Measurements from ENCODE around the gene ISCA2.

ISCA2 gene

GRCh38 chr14:74524812-74525135, 31.2 kb downstream of the ISCA2 start:
- no peak for TF ChIP-seq REST (IDR thresholded peaks at IDR 0.05; ENCODE audit: insufficient replicate concordance, low read depth)
- TF ChIP-seq SPI1 (IDR thresholded peaks at IDR 0.05; ENCODE audit: borderline replicate concordance, low read depth), result no peak
- TF ChIP-seq GABPA (IDR thresholded peaks at IDR 0.05; ENCODE audit: low read depth), result no peak
- no peak for TF ChIP-seq POLR2AphosphoS5 (IDR thresholded peaks at IDR 0.05; ENCODE audit: low read depth)
- TF ChIP-seq, protein P1, sequence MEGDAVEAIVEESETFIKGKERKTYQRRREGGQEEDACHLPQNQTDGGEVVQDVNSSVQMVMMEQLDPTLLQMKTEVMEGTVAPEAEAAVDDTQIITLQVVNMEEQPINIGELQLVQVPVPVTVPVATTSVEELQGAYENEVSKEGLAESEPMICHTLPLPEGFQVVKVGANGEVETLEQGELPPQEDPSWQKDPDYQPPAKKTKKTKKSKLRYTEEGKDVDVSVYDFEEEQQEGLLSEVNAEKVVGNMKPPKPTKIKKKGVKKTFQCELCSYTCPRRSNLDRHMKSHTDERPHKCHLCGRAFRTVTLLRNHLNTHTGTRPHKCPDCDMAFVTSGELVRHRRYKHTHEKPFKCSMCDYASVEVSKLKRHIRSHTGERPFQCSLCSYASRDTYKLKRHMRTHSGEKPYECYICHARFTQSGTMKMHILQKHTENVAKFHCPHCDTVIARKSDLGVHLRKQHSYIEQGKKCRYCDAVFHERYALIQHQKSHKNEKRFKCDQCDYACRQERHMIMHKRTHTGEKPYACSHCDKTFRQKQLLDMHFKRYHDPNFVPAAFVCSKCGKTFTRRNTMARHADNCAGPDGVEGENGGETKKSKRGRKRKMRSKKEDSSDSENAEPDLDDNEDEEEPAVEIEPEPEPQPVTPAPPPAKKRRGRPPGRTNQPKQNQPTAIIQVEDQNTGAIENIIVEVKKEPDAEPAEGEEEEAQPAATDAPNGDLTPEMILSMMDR (IDR thresholded peaks at IDR 0.05; ENCODE audit: insufficient read depth, low read length), result no peak
- Histone ChIP-seq H3K4me3 (replicated peaks; ENCODE audit: insufficient read depth, low read length) (no peak overlapping the region), H3K27ac (replicated peaks) (no peak overlapping the region), H3K27me3 (ENCODE audit: insufficient read depth, poor library complexity, severe bottlenecking) (no peaks in the 10 kb centered on the region)
- DNase-seq (ENCODE audit: low read depth in 1 of 2, low spot score in 1 of 2), result no peak

- DNase-seq (ENCODE audit: low read depth in 1 of 2, low spot score in 1 of 2), result no peak
- Histone ChIP-seq H3K4me3 (replicated peaks; ENCODE audit: insufficient read depth, low read length) (no peak overlapping the region), H3K27me3 (ENCODE audit: insufficient read depth, poor library complexity, severe bottlenecking) (no peaks in the 10 kb centered on the region), H3K27ac (replicated peaks) (no peak overlapping the region)
- TF ChIP-seq GABPA (IDR thresholded peaks at IDR 0.05; ENCODE audit: low read depth), result no peak
Observed at GRCh38 chr14:74525361-74525851, 31.8 kb downstream of the ISCA2 start.

DNA sequence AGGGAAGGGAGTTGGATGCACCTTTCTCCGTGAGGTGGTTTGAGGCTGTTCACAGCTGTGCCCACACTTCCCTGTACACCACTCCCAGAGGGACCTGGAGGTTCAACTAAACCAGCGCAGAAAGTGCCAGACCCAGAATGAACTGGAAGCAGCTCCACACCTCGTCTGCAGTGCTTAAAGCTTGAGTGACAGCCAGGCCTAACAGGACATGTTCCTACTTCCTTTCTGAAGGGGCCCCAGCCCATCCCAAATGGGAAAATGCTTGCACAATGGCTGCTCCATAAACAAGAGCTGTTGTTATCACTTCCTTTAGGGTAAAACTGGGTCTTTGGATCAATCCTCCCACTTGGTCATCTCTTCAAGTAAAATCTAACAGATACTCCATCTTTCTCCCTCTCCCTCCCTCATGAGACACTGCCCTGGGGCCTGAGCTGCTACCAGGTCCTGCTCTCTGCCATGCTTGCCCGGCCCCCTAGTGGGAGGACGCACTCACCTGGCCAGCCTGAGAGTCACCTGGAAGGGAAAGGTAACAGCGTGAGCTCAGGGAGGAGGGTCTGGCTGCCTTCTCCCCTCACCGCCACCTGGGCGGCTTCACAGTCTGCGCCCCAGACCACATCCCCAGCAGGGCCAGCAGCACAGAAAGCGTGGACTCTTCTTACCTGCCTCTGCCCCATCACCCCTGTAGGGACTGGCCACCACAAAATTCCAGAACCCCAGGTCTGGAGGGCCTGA, 33.5 kb downstream of the ISCA2 start:
- Histone ChIP-seq H3K27ac (replicated peaks) (no peak overlapping the region), H3K4me3 (replicated peaks; ENCODE audit: insufficient read depth, low read length) (no peak overlapping the region), H3K27me3 (ENCODE audit: insufficient read depth, poor library complexity, severe bottlenecking) (no peaks in the 10 kb centered on the region)
- TF ChIP-seq REST (IDR thresholded peaks at IDR 0.05; ENCODE audit: insufficient replicate concordance, low read depth) (no peak), SPI1 (IDR thresholded peaks at IDR 0.05; ENCODE audit: borderline replicate concordance, low read depth) (no peak), POLR2AphosphoS5 (IDR thresholded peaks at IDR 0.05; ENCODE audit: low read depth) (no peak), GABPA (IDR thresholded peaks at IDR 0.05; ENCODE audit: low read depth) (no peak)
- TF ChIP-seq, protein P1 (IDR thresholded peaks at IDR 0.05; ENCODE audit: insufficient read depth, low read length), result no peak
- DNase-seq (ENCODE audit: low read depth in 1 of 2, low spot score in 1 of 2), result no peak

DNA sequence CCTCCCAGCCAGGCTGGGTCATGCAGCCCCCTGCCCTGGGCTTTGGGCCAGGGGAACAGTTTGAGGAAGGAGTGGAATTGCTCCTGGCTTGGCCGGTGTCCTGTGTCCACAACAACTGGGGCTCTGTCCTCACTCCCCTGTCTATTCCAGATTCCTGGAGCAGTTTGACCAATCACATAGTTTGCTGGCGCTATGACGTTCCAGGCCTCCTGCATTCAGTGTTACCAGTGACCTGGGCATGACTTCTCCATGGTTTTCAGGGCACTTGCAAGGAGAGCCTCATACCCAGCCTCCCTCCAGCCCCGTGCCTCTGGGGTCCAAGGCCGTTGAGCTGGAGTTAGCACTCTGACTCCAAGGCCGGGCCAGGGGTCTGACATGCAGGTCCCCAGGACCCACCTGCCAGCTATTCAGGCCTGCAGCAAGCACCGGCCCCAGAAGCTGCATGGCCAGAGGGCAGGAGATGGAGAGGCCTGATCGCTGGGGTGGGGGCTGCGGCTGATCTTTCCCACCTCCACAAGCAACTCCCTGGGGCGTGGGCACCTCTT, 34.2 kb downstream of the ISCA2 start:
- no peak for DNase-seq (ENCODE audit: low read depth in 1 of 2, low spot score in 1 of 2)
- Histone ChIP-seq H3K27me3 (ENCODE audit: insufficient read depth, poor library complexity, severe bottlenecking) (no peaks in the 10 kb centered on the region), H3K27ac (replicated peaks) (no peak overlapping the region), H3K4me3 (replicated peaks; ENCODE audit: insufficient read depth, low read length) (no peak overlapping the region)
- no peak for TF ChIP-seq GABPA (IDR thresholded peaks at IDR 0.05; ENCODE audit: low read depth)
- no peak for TF ChIP-seq POLR2AphosphoS5 (IDR thresholded peaks at IDR 0.05; ENCODE audit: low read depth)
- TF ChIP-seq, protein P1 (IDR thresholded peaks at IDR 0.05; ENCODE audit: insufficient read depth, low read length), result no peak
- no peak for TF ChIP-seq REST (IDR thresholded peaks at IDR 0.05; ENCODE audit: insufficient replicate concordance, low read depth)

Measured in HL-60 (cell line).